ENCODE results near the gene BMAL2.
A peak's percentile ranks its signal among the peaks of the same experiment; 100 is the strongest.

The BMAL2 gene

DNA sequence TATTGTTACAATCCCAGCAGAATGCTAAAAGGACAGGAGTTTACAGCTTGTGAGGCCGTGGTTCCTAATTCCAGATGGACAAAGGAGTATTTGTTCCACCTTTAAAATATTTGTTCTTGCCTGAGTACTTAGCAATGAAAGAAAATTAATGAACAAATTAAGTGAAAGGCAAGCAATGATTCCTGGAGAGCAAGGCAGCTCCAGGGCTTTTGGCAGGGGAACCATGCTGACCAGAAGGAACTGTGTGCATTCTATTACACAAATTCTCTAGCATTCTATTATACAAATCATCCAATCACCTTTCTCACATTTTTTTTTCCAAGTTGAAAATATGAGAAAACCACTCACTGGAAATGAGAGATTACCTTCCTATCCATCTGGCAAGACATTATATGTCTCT, 1.8 kb upstream of the BMAL2 start:
- DNase-seq = no peak

DNA sequence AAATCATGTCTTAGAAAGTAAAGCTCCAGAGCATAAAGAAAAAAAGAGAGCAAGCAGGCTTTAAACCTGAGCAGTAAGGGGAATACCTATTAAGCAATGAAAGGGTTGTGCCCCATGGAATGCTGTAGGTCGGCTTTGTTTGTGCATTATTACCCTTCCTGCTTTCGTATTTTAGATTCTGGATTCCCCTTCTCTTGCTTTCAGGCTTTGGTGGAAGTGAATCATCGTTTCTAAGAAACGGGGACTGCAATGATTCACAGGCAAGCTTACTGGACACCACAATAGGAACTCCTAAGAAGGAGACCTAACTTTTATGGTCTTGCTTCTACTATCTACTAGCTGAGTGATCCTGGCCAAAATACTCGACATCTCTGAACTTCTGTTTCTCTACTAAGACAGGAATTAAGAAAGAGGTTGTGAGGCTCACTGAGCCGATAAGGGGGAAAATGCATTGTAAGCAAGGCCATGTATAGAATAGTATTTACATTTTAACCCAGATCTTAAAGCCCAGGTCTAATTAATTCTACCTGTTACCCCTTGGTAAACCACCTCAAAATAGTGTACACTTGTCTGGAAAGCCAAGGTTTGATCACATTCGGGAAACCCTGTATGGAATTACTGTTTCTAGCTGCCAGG, 1.2 kb upstream of the BMAL2 start:
- peak in 1 of 5 experiments; percentile 66 for DNase-seq

DNA sequence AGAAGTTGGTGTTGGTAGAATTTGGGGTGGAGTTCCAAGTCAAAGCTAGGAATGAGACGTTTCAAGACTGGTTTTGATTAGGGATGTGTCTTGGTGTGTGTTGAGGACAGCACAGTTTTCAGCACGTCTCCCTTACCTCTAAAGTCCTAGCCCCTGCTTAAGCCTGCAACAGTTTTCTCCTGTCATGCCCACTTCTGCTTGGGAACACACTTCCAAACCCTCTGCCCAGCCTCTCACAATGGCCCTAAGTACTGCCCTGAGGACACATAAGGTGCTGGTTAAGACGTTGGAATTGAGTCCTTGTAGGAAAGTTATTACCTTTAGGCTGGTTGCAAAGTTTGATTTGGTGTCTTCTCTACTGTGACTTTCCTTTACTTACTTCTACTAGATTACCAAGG, 710 bp upstream of the BMAL2 start:
- DNase-seq = no peak

DNA sequence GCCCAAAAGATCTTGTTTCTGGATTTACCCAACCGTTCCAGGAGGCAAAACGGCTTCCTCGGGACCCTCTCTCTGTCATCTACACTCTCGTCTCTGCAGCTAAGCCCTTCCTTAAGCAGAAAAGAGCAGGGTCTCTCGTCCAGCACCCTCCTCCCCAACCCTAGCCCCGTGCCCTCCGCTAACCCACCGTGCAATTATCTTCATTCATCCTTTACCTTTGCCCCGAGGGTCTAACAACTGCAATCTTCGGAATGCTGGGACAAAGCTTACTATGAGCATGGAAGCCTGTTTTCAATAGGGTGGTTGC, 276 bp upstream of the BMAL2 start:
- no peak for DNase-seq

DNA sequence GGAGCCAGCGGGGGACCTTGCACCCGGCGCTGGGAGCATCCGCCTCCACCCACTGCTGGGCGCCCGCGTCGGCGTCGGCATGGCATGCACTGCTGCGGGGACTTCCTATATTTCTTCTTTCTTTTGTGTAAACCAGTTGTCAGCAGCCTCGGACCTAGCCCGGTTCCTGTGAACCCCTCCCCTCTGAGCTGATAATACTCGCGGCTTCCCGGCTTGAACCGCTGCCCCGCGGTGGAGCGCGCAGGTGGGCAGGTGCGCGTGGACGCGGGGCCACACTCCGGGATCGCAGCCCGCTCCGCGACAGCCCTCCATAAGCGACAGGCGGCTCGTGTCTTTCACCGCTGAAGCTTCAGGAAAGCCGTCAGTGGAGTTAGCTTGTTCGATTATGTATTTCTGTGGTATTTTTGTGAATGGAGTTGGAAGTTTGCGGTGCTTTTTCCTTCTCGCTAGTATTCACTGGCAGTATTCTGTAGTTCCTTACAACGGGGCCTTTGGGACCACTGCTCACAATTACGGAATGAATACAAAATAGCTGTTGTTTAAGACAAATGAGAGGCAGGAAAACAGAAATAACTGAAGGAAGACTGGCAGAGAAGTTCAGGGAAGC, 870 bp downstream of the BMAL2 start:
- DNase-seq = peak; percentile 2 to 70 (median 7)

DNA sequence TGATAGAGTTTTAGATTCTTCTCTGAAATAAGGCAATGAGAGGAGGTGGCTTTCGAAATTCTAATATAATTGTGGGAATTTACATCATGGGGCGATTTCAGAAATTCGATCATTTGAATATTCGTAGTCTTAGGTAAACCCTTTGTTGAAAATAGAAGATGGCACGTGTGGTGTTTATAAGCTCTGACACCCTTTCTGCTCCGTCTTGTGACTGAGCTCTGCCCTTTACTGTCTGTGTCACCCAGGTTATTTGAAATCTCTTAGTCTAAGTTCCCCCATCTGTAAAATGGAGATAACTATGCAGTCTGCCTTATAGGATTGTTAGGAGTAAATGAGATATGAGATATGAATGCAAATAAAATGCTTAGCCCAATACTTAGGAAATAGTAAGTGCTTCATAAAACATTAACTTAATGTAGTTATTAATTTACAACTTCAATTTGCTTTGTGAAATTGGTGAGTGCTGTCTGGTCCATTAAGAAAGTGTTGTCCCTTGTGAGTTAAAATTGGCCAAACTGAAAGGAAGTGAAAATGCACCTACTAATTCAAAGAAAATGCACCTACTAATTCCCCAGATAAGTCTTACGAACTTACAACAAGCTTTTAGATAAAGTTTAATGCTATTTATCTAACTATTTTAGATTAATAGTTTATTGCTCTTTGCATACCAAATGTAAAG, 1.5 kb downstream of the BMAL2 start:
- DNase-seq = no peak

DNA sequence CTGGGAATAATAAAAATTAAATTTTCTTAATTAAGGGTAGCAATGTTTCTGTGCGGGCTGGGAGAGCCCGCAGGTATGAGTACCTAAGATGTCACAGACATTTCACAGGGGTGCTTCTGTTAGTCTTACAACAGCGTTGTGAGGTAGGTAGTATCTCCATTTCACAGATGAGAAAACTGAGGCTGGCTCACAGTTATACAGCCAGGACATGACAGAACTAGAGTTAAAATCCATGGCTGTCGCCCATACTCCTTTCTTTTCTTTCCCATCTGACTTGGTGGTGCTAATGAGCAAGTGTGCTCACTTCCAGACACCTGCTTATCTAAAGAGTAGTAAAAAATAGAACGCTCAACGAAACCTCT, 2.1 kb downstream of the BMAL2 start:
- DNase-seq = no peak

DNA sequence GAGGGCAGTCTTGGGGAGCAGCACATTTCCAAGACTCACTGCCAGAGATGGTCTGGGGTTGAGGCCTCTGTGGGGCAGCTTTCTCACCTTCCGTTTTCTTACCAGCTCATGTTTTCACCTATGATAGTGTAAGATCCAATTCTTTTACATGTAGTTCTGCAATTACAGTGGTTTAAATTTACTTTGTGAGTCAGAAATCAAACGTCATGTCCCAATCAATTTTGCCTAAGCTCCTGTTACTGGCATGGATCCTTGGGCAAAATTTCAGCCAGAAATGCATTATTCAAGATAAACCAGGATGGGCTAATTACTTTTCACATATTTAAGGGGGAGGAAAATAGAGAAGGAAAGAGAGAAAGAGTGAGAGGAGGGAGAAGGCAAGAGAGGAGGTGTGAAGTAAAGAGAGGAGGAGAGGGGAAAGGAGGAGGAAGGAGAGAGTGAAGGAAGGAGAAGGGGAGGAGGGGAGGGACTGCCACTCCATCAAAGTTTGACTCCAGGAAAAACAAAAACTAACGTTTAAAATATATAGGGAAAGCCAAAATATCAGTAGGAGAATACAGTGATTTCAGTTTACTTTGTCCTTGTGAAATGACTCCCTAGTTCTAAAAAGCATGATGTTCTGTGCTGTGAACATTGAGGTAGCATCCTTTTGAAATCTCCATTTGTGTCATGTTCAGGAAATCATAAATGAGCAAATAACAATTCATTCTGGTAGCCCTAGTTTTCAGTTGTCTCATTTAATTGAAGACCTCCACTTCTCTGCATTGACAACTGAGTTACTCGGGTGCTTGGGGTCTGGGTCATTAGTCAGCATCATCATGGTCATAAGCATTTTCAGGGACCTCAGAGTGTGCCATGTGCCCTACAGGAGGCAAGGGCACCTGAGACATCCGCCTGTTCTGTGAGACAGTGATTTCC, 3.0 kb downstream of the BMAL2 start:
- peak in 1 of 5 experiments; percentile 30 for DNase-seq

DNA sequence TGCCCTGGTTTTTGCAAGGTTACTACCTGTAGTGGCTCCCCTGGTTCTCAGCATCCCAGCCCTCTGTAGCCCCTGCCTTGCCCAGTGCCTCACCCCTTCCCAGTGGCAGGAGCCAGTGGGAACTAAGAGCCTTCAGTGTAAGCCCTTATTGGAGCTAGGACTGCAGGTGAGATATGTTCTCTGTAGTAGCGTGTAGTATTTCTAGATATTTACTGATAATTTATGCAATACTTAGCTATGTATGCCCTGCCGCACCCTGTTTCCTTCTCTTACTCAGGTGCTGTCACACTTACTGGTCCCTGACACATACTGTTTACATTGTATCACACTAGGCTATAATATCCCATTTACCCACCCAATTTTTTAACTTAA, 3.6 kb downstream of the BMAL2 start:
- no peak for DNase-seq

DNA sequence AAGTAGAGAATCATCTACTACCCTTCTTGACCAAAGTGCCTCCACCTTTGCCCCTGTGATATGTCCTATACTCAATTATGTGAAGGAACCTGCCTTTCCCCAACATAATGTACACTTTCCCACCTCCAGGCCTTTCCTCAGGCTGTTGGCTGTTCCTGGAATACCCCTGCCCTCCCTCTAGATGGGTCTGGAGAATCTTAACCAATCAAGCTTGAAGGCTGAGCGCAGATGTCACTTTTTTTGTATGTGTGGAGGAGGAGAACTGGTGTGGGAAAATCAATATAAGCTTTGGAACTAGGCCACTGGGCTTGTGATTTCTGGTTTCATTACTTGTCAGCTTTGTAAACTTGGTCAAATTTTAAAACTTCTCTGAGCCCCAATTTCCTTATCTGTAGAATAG, 4.7 kb downstream of the BMAL2 start:
- DNase-seq = no peak

DNA sequence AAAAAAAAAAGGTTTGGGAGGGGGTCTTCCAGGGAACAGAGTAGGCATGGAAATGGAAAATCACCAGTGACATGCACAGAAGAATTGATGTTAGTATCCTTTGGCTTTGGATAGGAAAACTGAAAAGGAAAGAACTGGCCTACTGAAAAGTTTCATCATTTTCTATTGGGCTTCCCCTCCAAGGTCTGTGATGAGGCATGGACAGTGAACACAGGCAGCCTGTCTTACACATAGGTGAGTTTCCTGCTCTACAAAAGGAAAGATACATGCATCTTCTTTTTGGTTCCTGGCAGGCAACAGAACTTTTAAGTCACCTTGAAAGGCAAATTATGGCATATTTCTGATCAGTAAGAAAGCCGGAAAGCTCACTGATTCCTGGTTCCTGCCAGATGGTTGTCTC, 5.8 kb downstream of the BMAL2 start:
- DNase-seq = no peak

DNA sequence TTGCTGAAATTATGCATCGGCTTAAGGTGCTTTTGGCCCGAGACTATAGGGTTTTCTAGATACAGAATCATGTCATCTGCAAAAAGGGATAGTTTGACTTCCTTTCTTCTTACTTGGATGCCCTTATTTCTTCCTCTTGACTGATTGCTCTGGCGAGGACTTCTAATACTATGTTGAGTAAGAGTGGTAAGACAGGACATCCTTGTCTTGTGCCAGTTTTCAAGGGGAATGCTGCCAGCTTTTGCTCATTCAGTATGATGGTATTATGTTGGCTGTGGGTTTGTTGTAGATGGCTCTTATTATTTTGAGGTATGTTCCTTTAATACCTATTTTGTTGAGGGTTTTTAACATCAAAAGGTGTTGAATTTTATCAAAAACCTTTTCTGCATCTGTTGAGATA, 8.3 kb downstream of the BMAL2 start:
- DNase-seq = no peak

DNA sequence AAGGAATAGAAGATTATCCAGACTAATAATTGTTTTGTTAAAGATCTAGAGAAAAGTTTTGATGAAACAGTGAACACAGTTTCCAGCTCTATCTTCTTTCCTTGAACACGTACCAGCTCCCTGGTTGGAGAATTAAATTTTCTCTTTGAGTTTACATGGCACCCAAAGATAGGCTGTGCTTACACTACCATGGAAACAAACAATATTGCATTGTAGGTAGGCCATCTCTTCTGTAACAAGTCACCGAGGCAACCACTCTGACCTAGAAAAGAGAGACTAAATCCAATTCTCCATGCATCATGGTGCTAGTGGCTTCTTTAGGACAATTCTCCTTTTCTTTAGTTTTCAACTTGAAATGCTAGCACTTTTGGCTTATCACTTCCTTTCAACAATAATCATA, 9.9 kb downstream of the BMAL2 start:
- DNase-seq = no peak

DNA sequence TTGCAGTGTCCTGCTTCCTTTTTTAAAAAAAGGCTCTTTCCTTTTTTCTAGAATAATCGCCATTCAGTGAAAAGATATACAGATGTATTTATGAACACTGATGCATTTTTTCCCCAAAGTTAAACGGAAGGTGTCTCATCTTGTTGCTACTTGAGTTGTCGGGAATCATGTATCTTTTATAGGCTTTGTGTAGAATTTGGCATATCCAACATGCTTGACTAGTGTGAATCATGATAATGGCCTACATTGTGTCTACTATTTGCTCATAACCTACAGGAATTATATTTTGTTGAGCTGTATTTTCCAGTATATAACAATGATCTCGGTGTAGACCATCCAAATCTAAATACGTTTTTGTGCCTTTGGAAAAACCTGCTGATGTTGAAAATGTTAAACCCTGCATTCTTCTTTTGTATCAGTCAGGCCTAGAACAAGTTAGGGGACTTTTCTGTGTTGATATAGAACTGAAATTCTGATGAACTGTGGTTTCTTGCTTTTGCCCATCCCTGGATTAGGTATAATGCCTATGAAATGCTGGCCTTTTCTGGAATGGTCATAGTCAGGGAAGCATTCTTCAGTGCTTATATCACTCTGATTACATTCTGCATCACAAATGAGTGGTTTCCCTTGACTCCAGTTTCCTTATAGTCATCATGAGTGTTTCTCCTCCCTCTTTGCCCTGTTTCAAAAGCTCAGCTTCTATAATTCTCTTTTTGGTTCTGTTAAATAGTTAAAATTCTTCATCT, 10.8 kb downstream of the BMAL2 start:
- DNase-seq = no peak

DNA sequence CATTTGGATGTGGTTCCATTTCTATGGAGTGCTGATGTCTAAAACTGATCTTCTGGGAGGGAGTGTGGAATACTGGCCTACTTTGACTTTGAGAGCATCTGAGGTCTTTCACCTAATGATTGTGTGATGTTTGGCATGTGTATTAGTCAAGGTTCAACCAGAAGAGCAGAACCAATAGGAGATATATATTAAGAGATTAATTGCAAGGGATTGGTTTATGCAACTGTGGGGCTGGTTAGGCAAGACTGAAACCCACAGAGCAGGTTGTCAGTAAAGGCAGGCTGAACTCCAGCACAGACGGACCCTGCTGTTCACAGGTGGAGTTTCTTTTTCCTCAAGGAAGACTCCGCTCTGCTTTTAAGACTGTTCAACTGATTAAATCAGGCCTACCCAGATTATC, 11.6 kb downstream of the BMAL2 start:
- DNase-seq = no peak

DNA sequence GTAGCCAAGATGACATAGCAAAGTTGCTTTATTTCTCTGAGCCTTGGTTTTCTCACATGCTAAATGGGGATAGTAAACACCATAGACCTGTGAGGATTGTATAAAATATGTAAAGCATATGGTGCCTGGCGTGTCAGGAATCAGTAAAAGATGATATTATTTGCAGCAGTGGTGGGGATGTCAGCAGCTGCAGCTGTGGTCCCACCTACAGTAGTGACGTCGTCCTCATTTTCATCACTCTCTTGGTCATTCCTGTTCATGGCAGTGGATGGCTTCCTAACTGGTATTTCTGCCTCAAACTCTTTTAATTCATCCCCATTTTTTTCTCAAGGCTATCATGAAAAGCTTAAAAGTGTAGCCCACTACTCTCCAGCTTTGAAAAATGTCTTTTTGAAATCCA, 12.1 kb downstream of the BMAL2 start:
- DNase-seq = no peak

DNA sequence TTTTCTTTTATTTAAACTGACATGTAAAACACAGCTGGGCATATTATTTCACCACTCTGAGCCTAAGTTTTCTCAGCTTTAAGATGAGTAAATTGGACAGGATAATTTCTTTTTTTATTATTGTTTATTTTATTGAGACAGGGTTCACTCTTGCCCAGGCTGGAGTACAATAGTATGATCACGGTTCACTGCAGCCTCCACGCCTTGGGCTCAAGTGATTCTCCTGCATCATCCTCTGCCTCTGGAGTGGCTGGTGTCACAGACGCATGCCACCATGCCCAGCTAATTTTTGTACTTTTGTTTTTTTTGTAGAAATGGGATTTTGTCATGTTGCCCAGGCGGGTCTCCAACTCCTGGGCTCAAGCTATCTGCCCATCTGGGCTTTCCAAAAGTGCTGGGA, 12.7 kb downstream of the BMAL2 start:
- no peak for DNase-seq

DNA sequence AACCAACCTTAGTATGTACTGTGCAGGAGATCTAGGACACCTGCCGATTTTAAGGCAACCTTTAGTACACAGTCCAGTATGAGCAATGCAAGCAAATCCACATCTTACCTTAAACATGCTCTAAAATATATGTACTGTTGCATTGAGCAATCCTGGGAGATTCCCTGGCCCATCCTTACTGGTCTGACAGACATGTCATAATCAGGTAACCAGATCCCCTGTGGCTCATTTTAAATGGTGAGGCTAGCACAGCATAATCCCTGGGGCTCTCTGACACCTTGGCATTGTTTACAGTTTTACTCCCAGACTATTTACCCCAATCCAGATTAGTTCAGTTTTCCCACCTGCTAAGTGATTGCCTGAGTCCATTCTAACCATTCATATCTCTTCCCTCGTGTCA, 15.1 kb downstream of the BMAL2 start:
- no peak for DNase-seq

DNA sequence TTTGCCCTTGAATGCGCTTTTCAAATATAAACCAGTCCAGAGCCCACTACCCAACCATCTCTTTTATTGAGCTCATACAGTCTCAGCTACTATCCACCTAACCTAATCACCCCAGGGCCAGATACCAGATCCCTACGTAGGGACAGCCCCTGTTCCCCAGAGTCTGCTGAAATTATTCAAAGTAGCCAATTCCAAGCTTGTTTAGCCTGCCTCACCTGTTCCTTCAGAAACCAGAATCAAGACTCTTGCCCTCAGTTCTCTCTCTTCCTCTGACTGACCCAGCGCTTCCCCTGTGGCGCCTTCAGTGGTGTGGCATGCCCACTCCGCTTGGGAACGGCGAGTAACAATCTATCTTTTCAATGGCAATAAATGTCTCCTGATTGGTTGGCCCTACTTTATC, 18.8 kb downstream of the BMAL2 start:
- no peak for DNase-seq

DNA sequence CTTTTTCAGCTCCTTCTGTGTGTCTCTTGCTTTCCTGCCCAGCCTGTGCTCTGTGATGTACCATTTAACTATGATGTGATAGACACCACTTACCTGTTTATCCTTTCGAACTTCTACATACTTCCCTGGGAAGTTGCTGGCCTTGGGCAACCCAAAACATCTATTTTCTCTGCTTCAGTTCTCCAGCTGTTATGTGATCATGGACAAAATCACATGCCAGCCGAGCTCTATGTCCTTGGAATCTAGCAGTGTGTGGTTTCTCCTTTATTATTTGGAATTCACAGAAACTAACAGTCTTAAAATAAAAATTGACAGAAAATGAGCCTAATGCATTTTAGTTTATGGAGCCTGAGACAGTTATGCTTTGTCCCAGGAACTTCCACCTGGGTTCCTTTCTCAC, 22.9 kb downstream of the BMAL2 start:
- no peak for DNase-seq

DNA sequence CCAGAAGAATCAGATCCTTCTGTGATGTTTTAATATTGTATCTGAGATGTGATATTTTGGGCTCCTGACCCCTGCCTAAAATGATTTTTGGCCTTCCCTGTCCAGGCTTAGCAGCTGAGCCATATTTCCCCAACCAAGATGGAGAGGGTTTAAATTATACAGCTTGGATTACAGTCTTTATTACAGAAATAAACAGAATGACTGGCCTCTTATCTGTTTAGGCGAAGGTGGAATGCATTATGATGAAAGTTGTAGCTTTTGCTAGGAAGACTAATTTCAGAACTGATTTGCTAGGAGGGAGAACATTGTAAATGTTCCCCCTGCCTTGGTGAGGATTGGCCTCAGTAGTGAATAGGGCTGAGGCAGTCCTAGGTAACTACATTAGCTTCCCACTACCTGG, 23.3 kb downstream of the BMAL2 start:
- DNase-seq = no peak

DNA sequence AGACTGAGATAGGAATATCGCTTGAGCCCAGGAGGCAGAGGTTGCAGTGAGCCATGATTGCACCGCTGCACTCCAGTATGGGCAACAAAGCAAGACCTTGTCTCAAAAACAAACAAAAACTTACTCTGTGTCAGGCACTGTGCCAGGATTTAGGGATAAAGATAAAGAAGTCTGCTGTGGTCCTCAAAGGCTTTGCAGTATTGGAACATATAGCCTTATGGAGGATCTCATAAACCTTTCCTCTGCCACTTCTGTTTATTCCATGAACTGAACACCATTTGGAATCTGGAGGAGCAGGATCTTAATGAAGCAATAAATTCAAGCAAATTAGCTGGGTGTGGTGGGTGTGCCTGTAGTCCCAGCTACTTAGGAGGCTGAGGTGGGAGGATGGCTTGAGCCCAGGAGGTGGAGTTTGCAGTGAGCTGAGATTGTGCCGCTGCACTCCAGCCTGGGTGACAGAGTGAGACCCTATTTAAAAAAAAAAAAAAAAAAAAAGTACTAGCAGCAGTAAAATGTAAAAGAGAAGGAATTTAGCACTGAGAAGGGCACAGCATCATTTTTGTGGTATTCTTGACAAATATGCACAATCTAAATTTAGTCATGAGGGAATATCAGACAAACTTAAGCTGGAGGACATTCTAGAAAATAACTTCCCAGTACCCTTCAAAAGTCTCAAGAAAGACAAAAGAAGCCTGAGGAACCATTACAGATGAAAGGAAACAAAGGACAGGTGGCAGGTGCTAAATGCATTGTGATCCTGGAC, 27.1 kb downstream of the BMAL2 start:
- no peak for DNase-seq
